Stimulated activated CD8-positive, alpha-beta memory T cell treated with anti-CD3 and anti-CD28 coated beads, Interleukin-15, amount 100 ng/mL, for 4 hours (primary cell): ENCODE measurements around the gene MMRN2.
"Not testable (repeated sequence)": the region's sequence is repeated elsewhere in the genome, so short reads cannot be mapped to it uniquely, and the experiment has no call there.

Experiments
- DNase-seq, 2 donors: peaks; one replicate each; pipeline ENCODE4 v3.0.0-alpha.2; 2020; ENCODE audit warnings: low read depth in 2 of 2

MMRN2 gene

DNA sequence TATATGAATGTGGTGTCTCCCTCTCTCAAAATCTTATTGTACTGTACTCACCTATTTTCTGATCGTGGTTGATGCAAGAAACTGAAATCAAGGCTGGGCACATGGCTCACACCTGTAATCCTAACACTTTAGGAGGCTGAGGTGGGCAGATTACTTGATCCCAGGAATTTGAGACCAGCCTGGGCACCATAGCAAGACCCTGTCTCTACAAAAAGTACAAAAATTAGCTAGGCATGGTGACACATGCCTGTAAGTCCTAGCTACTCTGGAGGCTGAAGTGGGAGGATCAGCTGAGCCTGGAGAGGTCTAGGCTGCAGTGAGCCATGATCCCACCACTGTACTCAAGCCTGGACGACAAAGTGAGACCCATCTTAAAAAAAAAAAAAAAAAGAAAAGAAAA, 16.0 kb downstream of the MMRN2 start:
- no peak for DNase-seq

DNA sequence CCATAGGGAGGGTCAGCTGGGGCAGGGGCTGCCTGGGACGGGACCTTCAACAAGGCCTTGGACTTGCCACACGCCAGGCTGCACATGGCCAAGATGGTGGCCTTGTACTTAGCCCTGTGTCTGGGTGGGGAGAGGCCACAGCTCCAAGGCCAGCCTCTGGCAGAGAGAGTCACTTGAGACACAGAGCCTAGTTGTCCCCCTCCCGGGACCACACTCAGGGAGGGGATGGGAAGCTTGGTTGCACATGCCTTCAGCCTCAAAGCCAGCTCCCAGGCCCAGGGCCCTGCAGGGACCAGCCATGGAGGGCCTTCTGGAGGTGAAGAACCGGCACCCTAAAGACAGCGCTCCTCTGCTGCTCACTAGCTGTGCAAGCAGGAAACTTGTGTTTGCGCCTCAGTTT, 16.7 kb downstream of the MMRN2 start:
- DNase-seq, result no peak

GRCh38 chr10:86940076-86940475, 17.3 kb downstream of the MMRN2 start:
- DNase-seq, result not testable (repeated sequence)

DNA sequence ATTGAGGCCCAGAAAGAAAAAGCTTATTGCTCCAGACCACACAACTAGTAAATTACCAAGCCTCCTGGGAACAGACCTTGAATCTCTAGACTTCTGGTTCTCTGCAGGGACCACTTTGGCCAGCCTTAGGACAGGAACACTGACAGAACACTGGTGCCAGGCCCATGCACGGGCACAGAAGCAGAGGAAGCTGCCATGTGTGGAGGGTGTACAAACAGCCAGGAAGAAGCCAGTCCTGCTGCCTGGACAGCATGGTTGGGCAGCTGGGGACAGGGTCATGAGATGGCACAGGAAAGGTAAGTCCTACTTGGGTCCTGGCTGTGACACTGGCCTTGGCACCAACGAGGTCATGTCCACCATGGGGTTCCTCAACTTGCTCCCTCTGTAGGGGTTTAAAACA, 19.2 kb downstream of the MMRN2 start:
- DNase-seq, result no peak

DNA sequence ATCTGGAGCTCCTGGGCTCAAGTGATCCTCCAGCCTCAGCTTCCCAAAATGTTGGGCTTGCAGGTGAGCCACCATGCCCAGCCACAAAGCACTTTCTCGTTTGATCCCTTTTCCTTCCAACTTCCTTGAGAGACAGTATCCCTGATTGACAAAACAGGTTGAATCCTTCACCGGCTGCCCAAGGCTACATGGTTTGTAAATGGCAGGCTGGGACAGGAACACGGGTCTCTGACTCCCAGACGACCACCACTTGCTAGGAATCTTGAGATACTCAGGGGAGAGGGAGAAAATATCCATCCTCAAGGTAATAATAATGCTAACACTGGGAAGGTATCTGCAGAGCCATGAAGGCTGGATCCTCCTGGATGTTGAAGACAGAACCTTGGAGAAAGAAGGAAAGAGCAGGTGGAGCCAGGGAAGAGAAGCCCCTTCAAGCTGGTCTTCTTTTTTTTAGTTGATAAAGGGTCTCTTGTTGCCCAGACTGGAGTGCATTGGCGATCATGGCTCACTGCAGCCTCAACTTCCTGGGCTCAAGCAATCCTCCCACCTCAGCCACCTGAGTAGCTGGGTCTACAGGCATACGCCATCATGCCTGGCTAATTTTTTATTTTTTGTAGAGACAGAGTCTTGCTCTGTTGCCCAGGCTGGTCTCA, 19.8 kb downstream of the MMRN2 start:
- DNase-seq, result no peak

DNA sequence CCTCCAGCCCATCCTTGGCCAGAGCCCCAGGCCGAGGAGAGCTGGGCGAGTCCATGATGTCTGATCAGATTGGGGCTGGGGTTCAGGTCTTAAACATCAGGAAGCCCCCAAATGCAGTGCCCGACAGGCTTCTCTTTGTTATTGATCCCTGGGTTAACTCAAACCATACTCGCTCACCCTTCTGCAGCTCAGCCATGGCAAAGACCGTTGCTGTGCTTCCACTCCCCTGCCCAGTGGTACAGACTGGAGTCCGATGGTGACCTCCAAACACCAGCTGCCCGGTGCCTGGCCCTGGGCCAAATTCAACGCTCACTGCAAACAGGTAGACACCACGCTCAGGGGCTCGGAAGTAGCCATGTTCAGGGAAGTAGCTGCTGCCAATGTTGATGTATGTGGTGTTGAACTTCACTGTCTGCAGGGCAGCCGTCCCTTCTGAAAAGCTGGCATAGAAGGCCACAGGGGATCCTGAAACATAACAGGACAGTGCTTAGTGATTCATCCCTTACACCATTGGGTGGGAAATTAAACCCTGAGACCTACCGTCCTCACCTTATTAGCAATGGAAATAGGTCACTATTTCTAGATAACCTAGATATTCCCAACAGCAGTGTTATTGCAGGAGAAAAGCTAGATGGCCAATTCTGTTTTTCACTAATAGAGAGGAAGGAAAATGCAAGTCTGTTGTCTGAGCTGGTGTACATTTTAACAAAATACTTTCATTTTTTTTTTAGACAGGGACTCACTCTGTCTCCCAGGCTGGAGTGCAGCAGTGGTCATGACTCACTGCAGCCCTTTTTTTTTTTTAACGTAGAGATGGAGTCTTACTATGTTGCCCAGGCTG, 20.5 kb downstream of the MMRN2 start:
- DNase-seq, result no peak

DNA sequence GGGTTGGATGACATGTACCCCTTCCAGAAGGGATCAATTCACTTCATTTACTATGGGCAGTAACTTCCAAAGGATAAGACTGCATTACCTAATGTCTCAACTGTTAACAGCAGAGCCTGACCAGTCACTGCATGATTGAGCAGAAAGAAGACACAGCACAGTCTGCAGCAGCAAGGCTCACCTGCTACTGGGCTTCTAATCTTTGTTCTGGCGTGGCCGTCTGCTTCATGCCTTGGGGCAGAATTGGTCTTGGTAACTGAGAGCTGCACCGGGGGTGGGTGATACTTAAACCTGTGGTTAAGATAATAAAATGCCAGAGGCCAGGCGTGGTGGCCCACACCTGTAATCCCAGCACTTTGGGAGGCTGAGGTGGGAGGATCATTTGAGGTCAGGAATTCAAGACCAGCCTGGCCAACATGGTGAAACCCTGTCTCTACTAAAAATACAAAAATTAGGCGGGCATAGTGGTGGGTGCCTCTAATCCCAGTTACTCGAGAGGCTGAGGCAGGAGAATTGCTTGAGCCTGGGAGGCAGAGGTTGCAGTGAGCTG, 23.2 kb downstream of the MMRN2 start:
- not testable (repeated sequence) for DNase-seq

GRCh38 chr10:86932674-86933073, 24.7 kb downstream of the MMRN2 start:
- DNase-seq, result no peak

- no peak for DNase-seq
These were observed 25.5 kb downstream of the MMRN2 start for GRCh38 chr10:86931872-86932271.

DNA sequence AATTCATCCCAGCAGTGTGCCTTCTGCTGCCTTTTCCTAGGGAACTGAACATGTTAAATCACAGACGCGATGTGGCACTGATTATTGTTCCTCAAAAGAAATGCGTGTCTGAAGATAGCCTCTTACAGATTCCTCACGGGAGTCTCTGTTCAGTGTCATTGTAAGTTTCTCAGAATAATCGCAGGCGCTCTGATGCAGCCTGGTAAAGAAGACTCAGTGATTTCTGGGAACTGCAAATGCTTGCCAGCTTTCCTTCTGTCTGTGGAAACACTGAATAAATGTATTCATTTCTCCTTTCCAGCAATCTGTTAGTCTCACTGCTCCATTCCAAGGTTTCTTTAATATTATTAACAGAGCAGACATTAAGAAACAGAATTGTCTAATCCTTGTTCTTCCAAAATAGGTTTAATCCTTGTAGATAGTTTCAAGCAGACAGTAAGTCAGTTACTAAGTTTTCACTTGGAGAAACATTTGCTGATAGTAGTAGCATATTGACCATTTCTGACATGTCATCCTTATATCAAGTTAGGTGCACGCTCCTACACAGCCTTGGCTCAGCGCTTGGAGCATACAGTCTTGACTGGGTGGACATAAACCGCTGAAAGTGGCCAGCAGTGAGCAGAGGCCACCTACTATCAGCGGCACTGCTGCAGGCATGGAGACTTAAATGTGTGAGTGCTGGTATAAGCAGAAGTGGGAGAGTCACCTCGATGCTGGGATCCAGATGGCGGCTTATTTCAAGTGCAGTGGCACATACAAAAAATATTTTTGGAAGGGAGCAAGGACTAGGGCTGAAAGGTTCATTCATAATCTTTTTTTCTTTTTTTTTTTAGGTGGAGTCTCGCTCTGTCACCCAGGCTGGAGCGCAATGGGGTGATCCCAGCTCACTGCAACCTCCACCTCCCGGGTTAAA, 27.7 kb downstream of the MMRN2 start:
- DNase-seq, result no peak

DNA sequence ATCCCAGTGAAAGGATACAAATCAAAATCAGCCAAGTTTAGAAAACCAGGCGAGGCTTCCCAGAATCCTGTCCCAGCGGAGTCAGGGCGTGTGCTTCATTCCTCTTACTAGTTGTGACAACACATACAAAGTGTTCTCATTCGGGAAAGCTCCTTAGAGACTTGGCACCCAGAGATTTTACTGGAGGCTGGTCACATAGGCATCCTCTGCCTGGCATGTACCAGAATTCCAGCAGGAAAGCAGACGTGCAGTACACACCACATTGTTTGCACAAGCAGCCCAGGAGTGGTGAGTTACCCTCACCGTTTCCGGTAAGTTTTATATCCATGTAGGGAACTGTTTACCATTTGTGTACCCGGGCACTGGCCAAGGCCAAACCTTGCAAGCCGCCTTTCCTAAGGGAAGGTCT, 34.9 kb downstream of the MMRN2 start:
- DNase-seq, result no peak

DNA sequence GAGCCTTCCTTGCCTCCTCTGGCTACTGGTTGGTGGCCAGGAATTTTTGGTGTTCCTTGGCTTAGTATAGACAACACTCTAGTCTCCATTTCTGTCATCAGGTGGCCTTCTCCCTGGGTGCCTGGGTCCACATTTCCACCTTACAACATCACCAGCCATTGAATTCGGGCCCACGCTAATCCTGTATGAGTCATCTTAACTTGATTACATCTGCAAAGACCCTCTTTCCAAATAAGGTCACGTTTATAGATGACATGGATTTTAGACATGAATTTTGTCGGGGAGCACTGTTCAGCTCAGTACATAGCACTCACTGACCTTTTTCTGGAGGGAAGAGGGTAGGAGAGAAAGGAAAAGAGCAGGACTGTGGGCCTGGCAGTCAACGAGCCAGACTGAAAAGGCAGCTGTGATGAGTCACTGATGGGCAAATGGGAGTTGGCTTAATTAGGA, 39.4 kb downstream of the MMRN2 start:
- no peak for DNase-seq

GRCh38 chr10:86914734-86915133, 42.7 kb downstream of the MMRN2 start:
- no peak for DNase-seq

- DNase-seq, result no peak
These were observed 52.0 kb downstream of the MMRN2 start for GRCh38 chr10:86905429-86905828.

- no peak for DNase-seq
These were observed 52.8 kb downstream of the MMRN2 start for GRCh38 chr10:86904600-86904999.

- no peak for DNase-seq
These were observed 56.5 kb downstream of the MMRN2 start for GRCh38 chr10:86900955-86901354.

- DNase-seq, result no peak
These were observed 57.6 kb downstream of the MMRN2 start for GRCh38 chr10:86899670-86900276.

GRCh38 chr10:86899132-86899531, 58.3 kb downstream of the MMRN2 start:
- no peak for DNase-seq

DNA sequence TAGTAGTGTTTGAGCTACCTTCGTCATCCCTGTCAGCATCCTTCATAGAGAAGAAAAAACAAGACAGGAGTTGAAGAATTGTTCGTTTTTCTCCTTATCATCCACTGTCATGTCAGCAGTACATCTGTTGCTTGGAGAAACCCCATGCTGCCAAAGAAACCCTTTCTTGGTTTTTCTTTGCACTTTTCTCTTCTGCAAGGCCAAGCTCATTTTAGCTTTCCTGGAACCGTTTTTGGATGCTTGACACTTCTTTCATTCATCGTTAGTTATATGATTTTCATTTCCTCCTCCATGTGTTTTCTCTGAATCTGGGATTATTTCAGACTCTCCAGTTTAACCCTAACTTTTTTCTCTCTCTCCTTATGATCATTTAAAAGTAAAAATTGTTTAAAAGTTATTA, 58.9 kb downstream of the MMRN2 start:
- DNase-seq, result no peak

GRCh38 chr10:86889997-86890396, 67.4 kb downstream of the MMRN2 start:
- DNase-seq, result no peak

- no peak for DNase-seq
These were observed 68.6 kb downstream of the MMRN2 start for GRCh38 chr10:86888585-86889381.
